ENCODE measurements around the gene ZSCAN10. TPM values are rescaled to one million over a fixed set of nuclear protein-coding genes. Genes with fewer than 3 reads are reported as not detected.
"Not testable (repeated sequence)": the region's sequence is repeated elsewhere in the genome, so short reads cannot be mapped to it uniquely, and the experiment has no call there.

The ZSCAN10 gene
- total RNA-seq, 1 experiment from 2014 or later, result not detected

- DNase-seq (ENCODE audit: low read depth), result no peak
Measured at GRCh38 chr16:3086596-3087242, 12.4 kb downstream of the ZSCAN10 start.

DNA sequence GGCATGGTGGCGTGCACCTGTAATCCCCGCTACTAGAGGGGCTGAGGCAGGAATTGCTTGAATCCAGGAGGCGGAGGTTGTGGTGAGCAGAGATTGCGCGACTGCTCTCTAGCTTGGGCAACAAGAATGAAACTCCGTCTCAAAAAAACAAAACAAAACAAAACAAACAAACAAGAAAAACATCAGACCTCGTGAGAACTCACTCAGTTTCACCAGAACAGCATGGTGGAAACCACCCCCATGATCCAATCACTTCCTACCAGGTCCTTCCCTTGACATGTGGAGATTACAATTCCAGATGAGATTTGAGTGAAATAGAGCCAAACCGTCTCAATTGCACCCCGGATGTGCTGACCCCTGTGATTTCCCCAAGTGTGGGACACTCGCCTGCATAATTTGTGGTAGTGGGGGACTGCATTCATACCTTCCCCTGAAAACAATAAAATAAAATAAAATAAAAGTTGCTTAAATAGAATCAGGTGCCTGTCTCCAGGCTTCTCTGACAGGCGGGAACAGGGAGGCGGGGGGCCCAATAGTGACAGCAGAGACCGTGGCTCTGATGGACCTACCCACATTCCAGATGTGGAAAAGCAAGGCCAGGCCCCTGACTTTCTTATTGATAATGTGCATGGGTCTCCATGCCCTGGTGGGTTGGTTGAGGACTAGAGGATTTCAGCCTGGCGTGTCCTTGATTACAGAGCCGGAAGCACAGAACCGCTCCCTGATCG, 13.1 kb downstream of the ZSCAN10 start:
- no peak for DNase-seq (ENCODE audit: low read depth)

DNA sequence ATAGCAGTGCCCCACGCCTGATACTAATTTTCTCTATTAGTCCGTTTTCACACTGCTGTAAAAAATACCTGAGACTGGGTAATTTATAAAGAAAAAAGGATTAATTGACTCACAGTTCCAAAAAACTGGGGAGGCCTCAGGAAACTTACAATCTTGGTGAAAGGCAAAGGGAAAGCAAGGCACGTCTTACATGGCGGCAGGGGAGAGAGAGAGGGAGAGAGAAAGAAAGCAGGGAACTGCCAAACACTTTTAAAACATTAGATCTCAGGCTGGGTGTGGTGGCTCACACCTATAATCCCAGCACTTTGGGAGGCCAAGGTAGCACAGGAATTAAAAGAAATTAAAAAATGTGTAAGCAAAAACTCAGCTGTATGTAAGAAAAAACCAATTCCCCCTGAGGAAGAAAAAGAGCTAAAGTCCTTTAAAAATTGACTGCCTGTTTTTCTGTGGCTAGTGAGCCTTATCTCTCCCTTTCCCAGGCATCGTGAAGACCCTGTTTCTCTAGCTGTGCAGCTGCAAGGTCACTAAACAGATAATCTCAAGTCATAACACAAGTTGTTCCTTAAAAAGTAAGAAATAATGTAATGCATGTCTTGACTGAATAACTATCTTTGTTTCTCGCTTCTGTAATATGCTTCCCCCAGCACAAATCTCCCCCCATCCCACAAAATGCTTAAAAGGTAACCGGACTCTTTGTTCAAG, 14.0 kb downstream of the ZSCAN10 start:
- DNase-seq (ENCODE audit: low read depth), result no peak

DNA sequence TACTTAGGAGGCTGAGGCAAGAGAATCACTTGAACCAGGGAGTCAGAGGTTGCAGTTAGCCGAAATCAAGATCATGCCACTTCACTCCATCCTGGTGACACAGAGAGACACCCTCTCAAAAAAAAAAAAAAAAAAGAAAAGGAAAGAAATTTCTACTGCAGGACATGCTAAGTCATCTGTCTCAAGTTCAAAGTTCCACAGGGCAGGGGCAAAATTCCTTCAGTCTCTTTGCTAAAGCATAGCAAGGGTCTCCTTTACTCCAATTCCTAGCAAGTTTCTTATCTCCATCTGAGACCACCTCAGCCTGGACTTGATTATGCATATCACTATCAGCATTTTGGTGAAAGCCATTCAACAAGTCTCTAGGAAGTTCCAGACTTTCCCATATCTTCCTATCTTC, 14.6 kb downstream of the ZSCAN10 start:
- DNase-seq (ENCODE audit: low read depth), result no peak

DNA sequence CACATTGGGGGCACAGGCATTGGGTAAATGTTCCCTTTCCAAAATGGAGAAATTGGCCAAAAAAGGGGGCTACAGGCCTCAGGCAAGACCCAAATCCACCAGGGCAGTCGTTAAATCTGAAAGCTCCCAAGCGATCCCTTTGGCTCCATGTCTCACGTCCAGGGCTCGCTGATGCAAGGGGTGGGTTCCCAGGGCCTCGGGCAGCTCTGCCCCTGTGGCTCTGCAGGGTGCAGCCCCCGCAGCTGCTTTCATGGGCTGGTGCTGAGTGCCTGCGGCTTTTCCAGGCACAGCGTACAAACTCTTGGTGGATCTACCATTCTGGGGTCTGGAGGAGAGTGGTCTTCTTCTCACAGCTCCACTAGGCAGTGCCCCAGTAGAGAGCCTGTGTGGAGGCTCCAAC, 15.7 kb downstream of the ZSCAN10 start:
- DNase-seq (ENCODE audit: low read depth), result not testable (repeated sequence)

DNA sequence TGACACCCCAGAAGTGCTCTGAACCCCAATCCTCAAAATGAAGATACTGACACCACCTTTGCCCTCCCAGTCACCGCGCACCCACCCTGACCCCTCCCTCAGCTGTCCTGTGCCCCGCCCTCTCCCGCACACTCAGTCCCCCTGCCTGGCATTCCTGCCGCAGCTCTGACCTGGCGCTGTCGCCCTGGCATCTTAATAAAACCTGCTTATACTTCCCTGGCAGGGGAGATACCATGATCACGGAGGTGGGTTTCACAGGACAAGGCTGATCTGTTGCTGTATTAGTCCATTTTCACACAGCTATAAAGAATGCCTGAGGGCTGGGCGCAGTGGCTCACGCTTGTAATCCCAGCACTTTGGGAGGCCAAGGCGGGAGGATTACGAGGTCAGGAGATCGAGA, 17.1 kb downstream of the ZSCAN10 start:
- not testable (repeated sequence) for DNase-seq (ENCODE audit: low read depth)

- no peak for DNase-seq (ENCODE audit: low read depth)
Measured at GRCh38 chr16:3080024-3080423, 19.1 kb downstream of the ZSCAN10 start.

- DNase-seq (ENCODE audit: low read depth), result no peak
Measured at GRCh38 chr16:3076577-3076976, 22.5 kb downstream of the ZSCAN10 start.

GRCh38 chr16:3075946-3076345, 23.1 kb downstream of the ZSCAN10 start:
- DNase-seq (ENCODE audit: low read depth), result not testable (repeated sequence)

DNA sequence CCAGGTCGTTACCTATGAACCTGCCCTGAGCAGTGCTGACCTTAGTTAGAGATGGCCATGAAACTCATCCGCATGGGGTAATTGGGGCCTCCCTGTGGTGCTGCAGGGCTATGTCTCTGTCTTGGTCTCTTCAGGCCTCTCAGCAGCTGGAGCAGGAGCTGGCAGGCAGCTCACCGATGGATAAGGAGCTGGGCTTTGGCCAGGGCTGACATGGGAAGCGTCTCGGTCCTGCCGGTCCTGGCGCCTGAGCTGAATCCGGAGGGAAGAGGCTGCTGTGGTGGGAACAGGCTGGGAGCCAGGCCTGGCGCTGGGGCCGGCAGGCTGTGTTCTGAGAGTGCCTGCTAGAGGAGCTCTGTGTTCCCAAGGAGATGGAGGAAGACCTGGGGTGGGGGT, 23.6 kb downstream of the ZSCAN10 start:
- no peak for DNase-seq (ENCODE audit: low read depth)

GRCh38 chr16:3074860-3075522, 24.1 kb downstream of the ZSCAN10 start:
- no peak for DNase-seq (ENCODE audit: low read depth)

DNA sequence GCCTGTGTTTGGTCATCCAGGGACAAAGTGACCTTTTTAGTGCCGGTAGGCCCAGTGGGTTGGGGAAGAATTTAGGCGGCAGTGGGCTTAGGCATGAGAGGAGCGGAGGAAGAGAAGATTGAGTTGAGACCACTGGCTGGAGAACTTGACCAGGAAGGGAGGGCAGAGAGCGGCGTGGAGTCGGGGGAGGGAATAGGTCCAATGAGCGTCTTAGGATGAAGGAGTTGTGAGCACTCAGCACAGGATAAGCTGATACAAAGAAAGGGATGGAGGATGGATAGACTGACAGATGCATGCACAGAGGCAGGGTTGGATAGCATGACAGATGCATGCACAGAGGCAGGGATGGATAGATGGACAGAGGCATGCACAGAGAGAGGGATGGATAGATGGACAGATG, 25.6 kb downstream of the ZSCAN10 start:
- DNase-seq (ENCODE audit: low read depth), result no peak

DNA sequence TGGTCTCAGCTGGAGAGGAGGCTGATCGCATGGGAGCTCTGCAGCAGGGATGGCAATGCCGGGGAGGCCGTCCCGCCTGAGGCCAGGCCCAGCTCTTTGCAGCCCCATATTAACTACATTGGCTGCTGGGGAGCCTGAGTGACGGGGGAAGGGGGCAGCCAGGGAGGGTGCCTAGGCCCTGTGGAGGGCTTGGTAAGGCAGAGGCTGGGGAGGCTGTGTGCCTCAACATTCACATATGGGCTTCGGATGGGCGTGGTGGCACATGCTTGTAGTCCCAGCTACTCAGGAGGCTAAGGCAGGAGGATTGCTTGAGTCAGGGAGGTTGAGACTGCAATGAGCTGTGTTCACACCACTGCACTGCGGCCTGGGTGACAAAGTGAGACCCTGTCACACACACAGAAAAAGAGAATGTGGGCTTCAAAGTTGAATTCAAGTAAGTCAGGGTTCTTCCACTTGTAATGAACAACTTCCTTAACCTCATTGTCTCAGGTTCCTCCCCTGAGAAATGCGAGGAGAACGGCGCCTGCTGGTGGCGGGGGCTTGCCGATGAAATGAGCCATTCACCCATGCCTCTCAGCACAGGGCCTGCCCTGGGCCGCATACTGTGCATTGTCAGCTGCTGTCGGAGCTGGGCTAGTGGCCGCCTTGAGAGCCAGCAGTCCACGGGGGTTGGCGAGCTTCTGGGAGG, 26.4 kb downstream of the ZSCAN10 start:
- not testable (repeated sequence) for DNase-seq (ENCODE audit: low read depth)

DNA sequence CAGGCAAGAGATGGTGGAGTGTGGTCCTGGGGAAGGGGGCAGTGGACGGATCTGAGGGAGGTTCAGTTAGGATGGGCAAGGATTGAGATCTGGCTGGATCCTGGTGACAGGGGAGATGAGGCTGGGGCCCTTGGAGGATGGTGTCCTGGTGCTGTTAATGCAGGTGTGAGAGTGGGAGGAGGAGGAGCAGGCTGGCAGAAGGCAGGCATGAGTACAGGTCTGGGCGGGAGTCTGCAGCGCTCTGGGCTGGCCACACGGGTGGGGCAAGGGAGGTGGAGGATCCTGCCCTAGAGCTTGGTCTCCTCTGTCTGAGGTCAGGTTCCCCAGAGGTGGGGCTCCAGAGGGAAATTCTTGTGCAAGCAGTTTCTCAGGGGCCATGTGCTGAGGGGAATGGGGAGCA, 26.9 kb downstream of the ZSCAN10 start:
- DNase-seq (ENCODE audit: low read depth), result not testable (repeated sequence)

DNA sequence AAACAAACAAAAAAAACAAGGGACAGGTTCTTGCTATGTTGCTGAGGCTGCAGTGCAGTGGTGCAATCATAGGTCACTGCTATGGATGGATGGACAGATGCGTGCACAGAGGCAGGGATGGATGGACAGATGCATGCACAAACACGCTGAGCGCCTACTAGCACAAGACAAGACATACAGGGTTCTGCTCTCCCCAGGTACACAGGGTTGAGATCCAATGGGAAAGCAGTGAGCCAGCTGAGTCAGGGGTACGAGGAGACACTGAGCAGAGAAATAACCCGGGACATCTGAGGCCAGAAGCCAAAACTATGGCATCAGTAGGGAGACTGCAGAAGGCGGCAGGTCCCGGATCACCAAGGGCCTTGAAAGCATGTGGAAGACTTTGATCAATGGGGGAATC, 27.4 kb downstream of the ZSCAN10 start:
- no peak for DNase-seq (ENCODE audit: low read depth)

- no peak for DNase-seq (ENCODE audit: low read depth)
Measured at GRCh38 chr16:3070608-3071111, 28.4 kb downstream of the ZSCAN10 start.

DNA sequence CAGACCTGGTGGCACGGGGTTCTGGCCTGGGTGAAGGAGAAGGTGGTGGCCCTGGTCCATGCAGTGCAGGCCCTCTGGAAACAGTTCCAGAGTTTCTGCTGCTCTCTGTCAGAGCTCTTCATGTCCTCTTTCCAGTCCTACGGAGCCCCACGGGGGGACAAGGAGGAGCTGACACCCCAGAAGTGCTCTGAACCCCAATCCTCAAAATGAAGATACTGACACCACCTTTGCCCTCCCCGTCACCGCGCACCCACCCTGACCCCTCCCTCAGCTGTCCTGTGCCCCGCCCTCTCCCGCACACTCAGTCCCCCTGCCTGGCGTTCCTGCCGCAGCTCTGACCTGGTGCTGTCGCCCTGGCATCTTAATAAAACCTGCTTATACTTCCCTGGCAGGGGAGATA, 29.9 kb downstream of the ZSCAN10 start:
- not testable (repeated sequence) for DNase-seq (ENCODE audit: low read depth)

- no peak for DNase-seq (ENCODE audit: low read depth)
Measured at GRCh38 chr16:3068487-3068886, 30.6 kb downstream of the ZSCAN10 start.

DNA sequence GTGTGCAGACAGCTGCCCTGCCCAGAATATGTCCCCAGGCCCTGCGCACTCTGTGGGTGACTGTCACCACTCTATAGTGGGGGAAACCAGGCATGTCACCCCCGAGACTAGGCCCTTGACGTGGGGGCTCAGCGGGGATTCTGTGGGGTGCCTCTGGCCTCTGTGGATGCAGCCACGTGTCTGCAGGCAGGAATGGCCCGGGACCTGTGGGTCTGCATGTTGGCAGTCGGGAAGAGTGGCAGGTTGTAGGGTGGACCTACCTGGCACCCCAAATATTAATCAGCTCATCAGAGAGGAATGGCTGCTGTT, 32.7 kb downstream of the ZSCAN10 start:
- DNase-seq (ENCODE audit: low read depth), result no peak

- no peak for DNase-seq (ENCODE audit: low read depth)
Measured at GRCh38 chr16:3065742-3066439, 33.2 kb downstream of the ZSCAN10 start.

Data from HT1080 (cell line).